Measurements from ENCODE around the gene PAQR9.

- TF ChIP-seq CTCF (IDR thresholded peaks at IDR 0.05; ENCODE audit: low read length) (no peak), EZH2 (IDR thresholded peaks at IDR 0.05; ENCODE audit: borderline replicate concordance, low read length) (no peak)
Observed at GRCh38 chr3:142943870-142944269, 19.6 kb downstream of the PAQR9 start.
